Measurements from ENCODE around the gene GPR63.

GPR63 gene

DNA sequence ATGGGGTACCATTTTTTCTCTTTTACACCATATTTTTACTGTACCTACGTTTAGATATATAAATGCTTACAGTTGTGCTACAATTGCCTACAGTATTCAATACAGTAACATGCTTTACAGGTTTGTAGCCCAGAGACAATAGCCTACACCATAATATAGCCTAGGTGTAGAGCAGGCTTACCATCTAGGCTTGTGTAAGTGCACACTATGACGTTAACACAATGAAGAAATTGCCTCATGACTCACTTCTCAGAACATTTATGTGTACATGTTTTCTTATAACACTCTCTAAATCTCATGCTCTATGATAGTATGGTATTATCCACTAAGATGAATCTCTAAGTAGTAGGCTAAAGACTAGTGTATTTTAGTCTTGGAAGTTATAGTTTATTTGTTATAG is 13.5 kb downstream of the GPR63 start:
- DNase-seq (ENCODE audit: low read depth in 2 of 2): no peak

DNA sequence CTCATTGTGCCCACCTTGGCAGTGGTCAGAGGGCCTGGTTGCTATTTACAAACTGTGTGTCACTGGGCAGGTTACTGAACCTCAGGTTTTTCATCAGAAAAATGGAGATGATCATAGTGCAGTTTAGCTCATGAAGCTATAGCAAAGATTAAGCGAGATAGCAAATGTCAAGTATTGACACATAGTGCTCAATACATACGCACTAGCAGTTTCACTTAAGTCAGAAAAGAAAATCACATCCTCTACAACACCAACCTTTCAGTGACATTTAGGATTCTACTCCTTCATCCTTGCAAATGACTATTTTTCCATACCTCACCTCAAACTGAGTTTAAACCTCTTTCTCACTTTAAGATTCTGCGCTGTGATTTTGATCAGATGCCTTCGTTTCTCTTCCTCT is 16.2 kb downstream of the GPR63 start:
- DNase-seq (ENCODE audit: low read depth in 2 of 2): no peak

DNA sequence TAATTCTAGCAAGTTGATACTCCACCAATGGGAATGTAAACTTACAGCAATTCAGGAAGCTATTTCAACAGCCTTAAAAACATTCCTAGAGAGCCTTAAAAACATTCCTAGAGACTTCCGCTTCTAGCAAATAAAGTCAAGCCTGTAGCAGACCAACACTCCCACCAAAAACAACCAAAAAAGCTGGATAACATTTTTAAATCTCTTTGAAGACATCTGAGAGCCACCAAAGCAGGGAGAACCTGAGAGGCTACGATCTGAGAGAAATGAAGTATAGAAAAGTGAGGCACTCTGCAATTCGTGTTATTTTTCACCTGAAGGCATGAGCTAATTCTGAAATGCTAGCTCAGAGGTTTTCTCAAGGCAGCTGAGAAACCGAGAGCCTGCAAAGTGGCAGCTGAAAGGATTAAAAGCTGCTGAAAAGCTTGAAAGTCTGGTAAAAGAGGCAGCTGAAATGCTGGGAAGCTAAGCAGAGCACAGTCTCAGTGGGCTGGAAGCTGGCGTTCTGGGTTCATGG is 20.9 kb downstream of the GPR63 start:
- DNase-seq (ENCODE audit: low read depth in 2 of 2): no peak

DNA sequence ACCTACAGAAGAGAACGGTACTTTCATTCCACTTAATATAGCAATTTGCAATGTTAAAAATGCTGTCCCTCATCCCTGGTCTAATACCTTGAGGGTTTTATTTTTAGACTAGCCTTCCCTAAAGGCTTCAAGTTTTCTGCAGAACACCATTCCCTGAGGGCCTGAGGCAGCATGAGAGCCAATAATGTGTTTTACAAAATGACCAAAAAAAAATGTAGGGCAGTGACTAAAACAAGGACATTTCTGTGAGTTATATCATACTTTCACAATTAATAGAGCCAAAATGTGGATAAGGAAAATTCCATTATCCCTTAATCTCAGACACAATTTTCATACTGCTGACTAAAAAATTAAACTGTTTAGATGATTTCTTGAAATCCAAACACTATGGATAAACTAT is 22.7 kb downstream of the GPR63 start:
- DNase-seq (ENCODE audit: low read depth in 2 of 2): no peak

DNA sequence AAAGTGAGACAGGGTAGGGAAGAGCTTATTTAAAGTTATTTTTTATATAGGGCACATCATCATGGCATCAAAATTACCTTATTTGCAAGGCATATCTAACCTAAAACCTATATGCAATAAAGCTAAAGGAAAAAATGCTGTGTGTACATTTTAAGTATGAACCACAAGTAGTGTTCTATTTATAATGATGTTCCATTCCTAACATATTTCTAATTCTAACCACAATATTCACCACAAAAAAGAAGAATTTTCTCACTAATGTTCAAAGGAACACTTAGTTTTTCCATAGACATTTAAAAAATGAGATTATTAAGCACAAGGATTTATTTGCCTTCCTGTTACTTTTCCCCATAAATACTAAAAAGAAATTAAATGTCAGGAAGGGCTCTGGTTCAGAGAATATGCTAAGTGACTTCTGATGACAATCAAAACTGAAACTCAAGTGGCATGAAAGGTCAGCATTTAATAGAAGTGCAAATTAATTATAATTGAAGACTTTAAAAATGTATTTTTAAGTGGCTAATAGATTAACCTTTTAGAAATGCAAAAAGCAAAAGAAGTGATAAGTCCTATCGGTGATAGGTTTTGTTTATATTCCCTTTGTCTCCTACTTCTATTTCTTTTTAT is 25.1 kb downstream of the GPR63 start:
- DNase-seq (ENCODE audit: low read depth in 2 of 2): no peak

DNA sequence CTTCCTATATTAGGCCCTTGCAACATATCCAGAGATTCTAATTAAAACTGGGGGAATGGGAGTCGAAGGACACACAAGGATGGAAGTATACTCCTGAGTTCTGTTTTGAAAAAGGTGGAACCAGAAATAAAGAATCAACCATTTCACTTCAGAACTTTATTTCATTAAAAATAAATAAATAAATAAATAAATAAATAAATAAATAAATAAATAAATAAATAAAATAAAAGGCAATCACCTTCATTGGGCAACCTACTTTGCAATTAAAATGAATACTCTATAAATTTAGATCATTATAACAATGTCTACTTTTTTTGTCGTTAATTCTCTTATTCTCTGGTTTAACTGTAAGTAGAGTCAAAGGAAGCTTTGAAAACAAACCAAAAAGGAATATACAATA is 25.6 kb downstream of the GPR63 start:
- no peak for DNase-seq (ENCODE audit: low read depth in 2 of 2)

DNA sequence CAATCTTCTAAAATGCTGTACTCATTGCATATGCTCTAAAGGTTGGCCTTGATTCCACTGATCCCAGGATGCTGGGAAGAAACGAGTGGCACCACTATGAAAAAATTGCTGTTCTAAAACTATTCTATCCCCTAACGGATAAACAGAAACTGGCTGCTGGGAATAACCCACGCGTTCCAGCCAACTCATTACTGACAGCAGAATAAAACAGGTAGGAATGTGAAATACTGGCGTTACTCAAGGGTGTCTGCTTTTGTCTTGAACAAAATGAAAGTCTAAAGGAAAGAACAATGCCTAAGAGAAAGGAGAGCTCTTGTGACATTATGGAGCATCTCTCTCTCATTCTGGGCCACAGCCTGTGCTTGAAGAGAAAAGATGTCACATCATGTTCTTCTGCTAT is 26.1 kb downstream of the GPR63 start:
- DNase-seq (ENCODE audit: low read depth in 2 of 2): no peak

DNA sequence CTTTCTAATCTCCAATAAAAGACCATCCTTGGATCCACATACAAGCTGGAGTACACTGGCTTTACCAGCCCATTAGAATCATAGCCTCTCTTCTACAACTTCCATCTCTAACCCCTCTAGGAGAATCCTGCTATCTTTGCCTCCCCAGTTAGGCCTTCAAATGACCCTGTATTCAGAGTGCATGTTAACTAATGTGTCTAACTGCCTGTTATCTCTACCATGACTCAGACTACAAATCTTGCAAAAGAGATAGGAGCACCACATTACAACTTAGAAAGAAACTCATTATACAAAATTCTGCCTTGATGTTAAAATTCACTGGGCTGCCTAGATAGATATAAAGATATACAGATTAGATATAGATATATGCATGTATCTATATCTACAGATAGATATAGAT is 28.2 kb downstream of the GPR63 start:
- no peak for DNase-seq (ENCODE audit: low read depth in 2 of 2)

DNA sequence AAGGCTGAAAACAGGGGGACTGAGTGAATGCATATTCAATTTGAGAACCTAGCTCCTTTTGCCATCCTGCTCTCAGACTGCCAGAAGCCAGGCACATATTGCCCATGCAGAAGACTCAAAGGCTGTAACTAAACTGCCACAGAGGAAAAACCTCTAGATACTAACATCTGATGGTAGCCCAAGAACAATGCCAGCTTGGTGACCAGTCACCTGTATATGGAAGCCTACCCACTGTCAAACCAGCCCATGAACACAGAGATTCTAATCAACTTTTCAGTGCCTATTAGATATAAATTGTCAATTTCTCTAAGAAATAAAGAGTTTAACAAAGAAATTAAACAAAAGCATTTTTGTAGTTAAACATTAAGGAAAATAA is 34.2 kb downstream of the GPR63 start:
- no peak for DNase-seq (ENCODE audit: low read depth in 2 of 2)

DNA sequence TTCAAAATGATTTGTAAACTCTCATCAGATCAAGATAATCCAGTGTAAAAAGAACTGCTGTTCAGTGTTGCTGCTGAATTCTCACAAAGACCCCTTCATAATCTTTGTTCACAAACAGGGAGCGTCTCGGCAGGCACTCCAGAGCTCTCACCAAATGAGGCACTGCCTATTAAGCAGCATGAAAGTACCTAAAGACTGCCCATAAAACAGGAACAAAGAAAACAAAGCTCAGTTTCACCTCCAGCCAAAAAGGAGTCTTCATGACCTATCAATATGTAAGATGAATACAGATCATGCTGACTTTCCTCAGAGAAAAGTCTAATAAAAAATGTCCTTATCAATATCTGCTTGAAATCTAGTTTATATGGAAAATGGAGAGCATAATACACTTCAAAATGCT is 41.8 kb downstream of the GPR63 start:
- DNase-seq (ENCODE audit: low read depth in 2 of 2): no peak

DNA sequence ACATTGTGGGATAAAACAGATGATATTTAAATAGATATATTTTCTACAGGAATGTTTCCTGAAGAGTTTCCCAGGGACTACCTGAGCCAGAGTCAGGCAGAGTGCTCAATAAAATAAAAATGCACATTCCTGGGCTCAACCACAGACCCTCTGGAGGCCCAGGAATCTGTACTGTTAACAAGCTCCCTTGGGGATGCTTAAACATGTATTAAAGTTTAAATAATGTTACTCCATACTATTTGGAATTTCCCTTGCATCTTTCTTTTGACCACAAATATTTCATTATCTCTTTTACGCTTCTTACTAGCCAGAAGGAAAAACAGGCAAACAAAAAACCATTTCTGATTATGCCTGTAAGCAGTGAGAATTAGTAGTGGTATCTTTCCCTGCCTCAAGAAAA is 42.3 kb downstream of the GPR63 start:
- no peak for DNase-seq (ENCODE audit: low read depth in 2 of 2)

DNA sequence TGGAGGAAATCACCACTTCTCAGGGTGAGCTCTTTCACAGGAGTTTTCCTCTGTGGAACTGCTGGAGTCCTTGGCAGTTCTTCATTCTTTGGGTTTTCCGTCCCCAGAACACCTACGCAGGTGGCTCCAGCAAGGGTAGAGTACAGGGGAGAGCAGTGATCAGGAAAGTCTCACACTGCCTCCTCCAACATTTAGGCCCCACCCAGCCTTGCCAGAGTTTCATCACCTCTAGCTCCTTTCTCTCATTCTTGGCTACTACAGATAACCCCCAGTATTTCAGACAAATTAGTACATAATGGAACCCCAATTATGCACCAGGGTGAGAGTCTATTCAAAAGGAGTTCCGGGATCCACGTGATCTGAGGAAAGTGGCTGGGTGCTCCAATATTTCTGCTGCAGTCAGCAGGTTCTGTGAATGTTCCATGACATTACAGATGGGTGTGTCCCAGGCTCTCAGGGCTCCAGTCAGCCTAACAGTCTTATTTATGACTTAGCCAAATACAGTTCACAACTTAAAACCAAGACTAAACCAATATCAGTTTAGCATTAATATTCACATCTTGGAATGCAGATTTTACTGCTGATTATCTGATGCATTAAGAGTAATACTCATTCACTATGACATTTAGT is 44.6 kb downstream of the GPR63 start:
- DNase-seq (ENCODE audit: low read depth in 2 of 2): no peak

DNA sequence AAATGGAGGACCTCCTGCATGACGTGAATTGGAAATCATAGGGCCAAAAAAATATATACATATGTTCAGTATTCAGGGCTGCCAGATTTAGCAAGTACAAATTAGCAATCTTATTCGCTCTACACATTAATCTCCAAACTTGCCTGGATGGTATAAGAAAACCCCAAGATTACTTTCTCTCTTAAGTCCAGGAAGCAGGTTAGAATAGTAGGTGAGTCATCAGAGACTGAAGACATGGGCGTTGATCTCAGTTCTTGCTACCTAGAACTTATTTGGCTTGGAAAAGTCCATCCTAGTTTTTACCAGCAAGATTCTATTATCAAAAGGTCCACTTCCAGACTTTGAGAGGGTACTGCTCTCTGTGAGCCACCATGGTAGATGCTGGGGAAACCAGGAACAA is 47.4 kb downstream of the GPR63 start:
- no peak for DNase-seq (ENCODE audit: low read depth in 2 of 2)

DNA sequence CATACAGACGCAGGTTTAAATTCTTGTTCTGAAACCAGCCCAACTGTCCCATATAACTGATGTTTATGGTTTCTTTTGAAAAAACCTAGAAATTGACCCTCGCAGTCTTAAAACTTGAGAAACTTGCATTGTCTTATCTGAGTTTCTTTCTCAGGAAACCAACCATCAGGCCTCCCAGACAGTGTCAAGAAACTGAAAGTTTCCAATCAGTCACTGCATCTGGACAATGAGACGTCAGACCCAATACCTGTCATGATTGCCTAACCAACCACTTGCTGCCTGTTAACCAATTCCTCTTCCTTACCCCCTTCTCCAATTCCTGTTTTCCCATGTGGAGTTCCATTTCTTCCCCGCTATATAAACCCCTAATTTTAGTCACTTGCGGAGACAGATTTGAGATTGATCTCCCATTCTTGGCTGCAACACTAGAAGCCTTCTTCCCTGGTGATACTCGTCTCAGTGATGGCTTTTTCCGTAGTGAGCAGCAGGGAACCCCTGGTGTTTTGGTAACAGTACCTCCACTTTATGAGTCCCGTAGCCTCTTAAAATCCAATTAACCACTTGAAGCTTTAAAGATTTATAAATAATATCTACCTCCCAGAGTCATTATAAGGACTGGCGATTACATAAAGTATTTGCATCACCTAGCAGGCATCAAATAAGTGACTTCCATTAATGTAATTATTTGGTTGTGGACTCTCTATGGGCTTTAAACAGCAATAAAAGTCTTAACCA is 49.3 kb downstream of the GPR63 start:
- DNase-seq (ENCODE audit: low read depth in 2 of 2): no peak

DNA sequence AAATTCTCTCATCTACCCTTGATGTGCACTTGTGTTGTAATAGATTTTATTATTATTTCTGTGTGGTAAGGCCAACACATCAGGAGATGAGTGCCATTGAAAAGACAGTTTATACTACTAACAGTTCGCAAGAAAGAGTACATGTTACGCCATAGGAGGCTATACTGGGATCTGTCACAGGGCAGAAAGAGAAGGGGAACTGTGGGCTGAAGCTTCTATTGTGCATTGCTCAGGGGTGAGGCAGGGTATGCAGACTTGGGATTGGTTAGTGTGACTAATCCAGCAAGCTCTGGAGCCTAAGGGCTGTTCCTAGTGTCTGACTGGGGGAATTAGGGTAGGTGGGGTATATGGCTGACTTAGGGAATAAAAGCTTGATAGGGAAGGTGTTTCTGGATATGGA is 50.9 kb downstream of the GPR63 start:
- DNase-seq (ENCODE audit: low read depth in 2 of 2): no peak

DNA sequence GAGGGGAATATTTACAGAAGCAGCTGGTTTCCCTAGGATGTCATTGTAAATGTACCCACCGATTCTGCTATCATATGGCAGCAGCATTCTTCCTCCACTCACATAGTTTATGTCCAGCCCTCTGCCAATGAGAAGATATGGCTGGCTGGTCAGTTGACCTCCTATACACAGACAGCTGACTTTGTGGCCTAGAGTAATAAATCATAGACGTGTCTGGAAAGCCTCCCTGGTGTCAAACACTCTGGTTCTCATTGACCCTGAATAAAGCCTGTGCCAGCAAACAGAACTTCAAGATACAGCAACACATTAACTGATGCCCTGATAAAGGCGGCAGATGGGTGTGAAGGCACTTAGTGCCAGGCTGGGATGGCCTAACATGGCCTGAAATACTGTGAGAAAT is 52.6 kb downstream of the GPR63 start:
- no peak for DNase-seq (ENCODE audit: low read depth in 2 of 2)

DNA sequence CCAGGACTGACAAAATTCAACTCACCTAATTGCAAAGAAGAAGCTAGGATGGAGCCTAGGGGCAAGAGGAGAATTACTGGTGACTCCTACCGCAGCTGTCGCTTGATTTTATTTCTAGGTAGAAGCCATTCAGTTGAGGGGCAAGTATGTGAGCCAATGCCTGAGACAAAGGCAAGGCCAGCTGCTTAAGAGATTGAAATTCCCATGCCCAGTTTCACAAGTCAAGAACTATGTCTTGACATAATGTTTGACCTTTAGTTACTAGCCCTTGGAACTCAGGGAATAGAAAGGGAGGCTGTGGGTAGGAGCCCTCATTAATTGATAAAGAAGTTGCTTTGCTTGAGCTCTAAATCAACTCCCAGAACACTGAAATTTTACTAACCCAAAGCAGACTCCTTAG is 54.0 kb downstream of the GPR63 start:
- no peak for DNase-seq (ENCODE audit: low read depth in 2 of 2)

DNA sequence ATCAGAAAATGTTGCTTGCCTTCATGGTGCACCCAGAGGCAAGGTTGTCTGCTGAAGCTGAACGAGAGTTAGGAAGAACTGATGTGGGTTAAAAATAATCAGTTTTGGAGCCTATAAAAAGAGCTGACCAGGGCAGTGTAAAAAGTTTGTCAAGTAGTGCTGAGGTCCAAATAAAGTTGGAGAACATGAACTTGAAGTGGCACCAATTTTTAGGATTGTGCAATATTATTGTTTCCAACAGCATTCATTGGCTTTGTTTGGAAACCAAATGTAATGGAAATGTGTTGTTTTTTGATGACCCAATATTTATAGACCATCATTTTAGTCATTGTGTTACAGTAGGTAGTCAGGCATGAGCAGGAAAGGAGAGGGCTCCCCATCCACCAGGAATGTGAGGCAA is 55.7 kb downstream of the GPR63 start:
- DNase-seq (ENCODE audit: low read depth in 2 of 2): no peak

DNA sequence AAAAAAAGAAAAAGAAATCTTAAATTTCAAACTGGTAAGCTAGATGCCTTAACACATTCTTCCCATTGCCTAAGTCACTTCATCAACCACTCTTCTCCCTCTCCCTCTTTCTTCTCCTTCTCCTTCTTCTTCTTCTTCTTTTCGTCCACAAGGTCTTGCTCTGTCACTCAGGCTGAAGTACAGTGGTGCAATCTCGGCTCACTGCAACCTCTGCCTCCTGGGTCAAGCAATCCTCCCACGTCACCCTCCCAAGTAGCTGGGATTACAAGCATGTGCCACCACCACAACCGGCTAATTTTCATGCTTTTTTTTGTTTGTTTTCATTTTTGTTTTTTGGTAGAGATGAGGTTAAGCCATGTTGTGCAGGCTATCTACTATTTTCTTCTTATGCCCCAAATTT is 60.2 kb downstream of the GPR63 start:
- DNase-seq (ENCODE audit: low read depth in 2 of 2): no peak

DNA sequence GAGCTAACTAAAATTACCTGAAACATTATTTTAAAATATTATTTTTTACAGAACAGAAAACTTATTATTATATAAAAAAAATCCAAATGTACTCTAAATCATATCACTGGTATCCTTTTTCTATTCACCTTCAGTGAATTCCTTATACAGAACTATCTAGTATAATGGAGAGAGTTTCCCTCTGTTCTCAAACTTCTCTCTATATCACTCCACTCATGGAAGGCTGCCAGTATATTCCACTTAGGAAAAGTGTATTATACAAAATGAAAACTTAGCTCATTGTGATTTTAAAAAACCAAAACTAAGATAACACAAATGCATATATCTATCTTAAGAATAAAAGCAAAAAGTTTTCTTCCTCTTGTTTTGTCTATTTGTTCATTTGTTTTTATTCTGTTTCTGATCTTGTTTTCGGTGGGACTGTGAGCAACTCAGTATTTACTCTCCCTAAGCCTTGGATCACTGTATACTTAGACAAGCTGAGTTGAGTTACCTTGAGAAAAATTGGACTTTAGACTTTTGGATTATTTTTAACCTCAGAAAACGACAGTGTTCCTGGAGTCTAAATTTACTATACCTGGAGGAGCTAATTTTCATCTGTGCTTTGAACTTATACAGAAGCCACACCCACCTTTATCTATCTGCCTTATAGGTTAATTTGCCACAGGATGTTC is 61.4 kb downstream of the GPR63 start:
- no peak for DNase-seq (ENCODE audit: low read depth in 2 of 2)

DNA sequence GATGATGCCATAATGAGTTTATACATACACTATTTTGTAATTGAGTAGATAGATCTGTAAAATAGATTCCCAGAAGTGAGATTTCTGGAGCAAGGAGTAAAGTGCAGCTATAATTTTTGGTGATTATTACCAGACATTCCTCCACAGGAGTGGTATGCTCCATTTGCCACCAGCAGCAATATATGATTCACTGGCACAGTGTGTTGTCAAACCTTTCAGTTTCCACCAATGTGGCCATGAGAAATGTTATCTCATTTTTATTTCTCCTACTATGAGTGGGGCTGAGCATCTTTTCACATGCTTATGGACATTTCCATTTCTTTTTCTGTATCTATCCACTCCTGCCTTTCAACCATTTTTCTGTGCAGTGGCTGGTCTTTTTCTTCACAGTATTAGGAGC is 70.5 kb downstream of the GPR63 start:
- DNase-seq (ENCODE audit: low read depth in 2 of 2): no peak

DNA sequence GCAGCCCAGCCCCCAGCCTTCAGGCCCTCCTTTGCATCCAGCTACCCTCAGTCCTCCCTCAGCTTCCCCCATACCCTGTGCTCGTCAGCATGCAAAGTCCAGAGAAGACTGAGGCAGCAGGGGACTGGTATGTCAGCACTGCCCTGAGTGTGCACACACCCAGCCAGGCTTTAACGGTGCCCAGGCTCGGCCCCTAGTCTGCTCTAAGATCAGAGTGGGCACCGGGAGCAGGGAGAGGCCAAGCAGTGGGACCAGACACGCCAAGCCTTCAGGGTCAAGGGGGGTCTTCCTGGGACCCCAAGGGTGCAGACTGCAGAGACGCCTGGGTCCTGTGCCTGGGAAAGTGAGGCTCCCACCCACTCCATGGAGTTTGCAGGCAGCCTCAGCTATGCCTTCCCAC is 74.7 kb downstream of the GPR63 start:
- DNase-seq (ENCODE audit: low read depth in 2 of 2): no peak

DNA sequence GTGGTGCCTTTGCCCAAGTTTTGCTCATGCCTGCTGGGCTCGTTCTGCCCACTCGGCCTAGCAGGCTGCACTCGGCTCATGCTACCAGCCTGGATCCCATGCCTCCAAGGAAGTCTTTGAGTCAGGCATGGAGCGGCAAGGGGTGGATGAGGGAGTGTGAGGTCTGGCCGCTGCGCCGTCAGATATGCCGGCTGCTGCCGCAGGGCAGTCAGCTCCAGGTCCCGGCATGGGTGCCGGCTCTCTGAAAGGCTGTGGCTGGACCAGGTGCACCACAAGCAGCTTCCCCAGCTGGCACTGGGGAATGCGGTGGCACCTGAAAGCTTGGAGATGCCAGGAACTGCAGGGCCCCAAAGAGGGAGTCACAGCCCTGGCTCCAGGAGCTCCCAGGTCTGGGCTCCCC is 75.5 kb downstream of the GPR63 start:
- DNase-seq (ENCODE audit: low read depth in 2 of 2): no peak
